ENCODE results near the gene C1QTNF1.
A peak's percentile ranks its signal among the peaks of the same experiment; 100 is the strongest.
"Not testable (repeated sequence)": the region's sequence is repeated elsewhere in the genome, so short reads cannot be mapped to it uniquely, and the experiment has no call there.

The C1QTNF1 gene

GRCh38 chr17:79062691-79063090 lies 38.7 kb downstream of the C1QTNF1 start:
- H3K9me3 ChIP-seq (ENCODE audit: control insufficient read depth, low read depth, low read length): no peaks in the 10 kb centered on the region
- H3K27ac ChIP-seq (ENCODE audit: low read length): no peak overlapping the region
- no peaks in the 10 kb centered on the region for H3K27me3 ChIP-seq (ENCODE audit: control insufficient read depth, insufficient read depth, low read length)
- H3K4me1 ChIP-seq (ENCODE audit: control insufficient read depth, low read depth, low read length): no peaks in the 10 kb centered on the region
- no peak overlapping the region for H3K9ac ChIP-seq (ENCODE audit: low read length)
- H3K36me3 ChIP-seq (ENCODE audit: control insufficient read depth, low read depth, low read length): no peaks in the 10 kb centered on the region
- H3K4me3 ChIP-seq (ENCODE audit: low read length): no peak overlapping the region

GRCh38 chr17:79064026-79064425 lies 40.1 kb downstream of the C1QTNF1 start:
- Histone ChIP-seq H3K27me3 (ENCODE audit: control insufficient read depth, insufficient read depth, low read length) (no peaks in the 10 kb centered on the region), H3K27ac (ENCODE audit: low read length) (no peak overlapping the region), H3K36me3 (ENCODE audit: control insufficient read depth, low read depth, low read length) (no peaks in the 10 kb centered on the region), H3K9ac (ENCODE audit: low read length) (no peak overlapping the region), H3K9me3 (ENCODE audit: control insufficient read depth, low read depth, low read length) (no peaks in the 10 kb centered on the region), H3K4me3 (ENCODE audit: low read length) (no peak overlapping the region), H3K4me1 (ENCODE audit: control insufficient read depth, low read depth, low read length) (no peaks in the 10 kb centered on the region)

- H3K27me3 ChIP-seq (ENCODE audit: control insufficient read depth, insufficient read depth, low read length): no peaks in the 10 kb centered on the region
- H3K9ac ChIP-seq (ENCODE audit: low read length): no peak overlapping the region
- H3K4me3 ChIP-seq (ENCODE audit: low read length): no peak overlapping the region
- no peaks in the 10 kb centered on the region for H3K4me1 ChIP-seq (ENCODE audit: control insufficient read depth, low read depth, low read length)
- no peaks in the 10 kb centered on the region for H3K9me3 ChIP-seq (ENCODE audit: control insufficient read depth, low read depth, low read length)
- no peak overlapping the region for H3K27ac ChIP-seq (ENCODE audit: low read length)
- no peaks in the 10 kb centered on the region for H3K36me3 ChIP-seq (ENCODE audit: control insufficient read depth, low read depth, low read length)
Measured at GRCh38 chr17:79065105-79065670, 41.2 kb downstream of the C1QTNF1 start.

GRCh38 chr17:79066963-79067362 lies 43.0 kb downstream of the C1QTNF1 start:
- Histone ChIP-seq H3K27me3 (ENCODE audit: control insufficient read depth, insufficient read depth, low read length) (no peaks in the 10 kb centered on the region), H3K27ac (ENCODE audit: low read length) (no peak overlapping the region), H3K36me3 (ENCODE audit: control insufficient read depth, low read depth, low read length) (no peaks in the 10 kb centered on the region), H3K4me1 (ENCODE audit: control insufficient read depth, low read depth, low read length) (no peaks in the 10 kb centered on the region), H3K9me3 (ENCODE audit: control insufficient read depth, low read depth, low read length) (no peaks in the 10 kb centered on the region), H3K4me3 (ENCODE audit: low read length) (no peak overlapping the region), H3K9ac (ENCODE audit: low read length) (no peak overlapping the region)

GRCh38 chr17:79070266-79070880 lies 46.4 kb downstream of the C1QTNF1 start:
- peaks cover 5% of the 10 kb centered on the region for H3K4me1 ChIP-seq (ENCODE audit: control insufficient read depth, low read depth, low read length)
- H3K9me3 ChIP-seq (ENCODE audit: control insufficient read depth, low read depth, low read length): no peaks in the 10 kb centered on the region
- no peak overlapping the region for H3K27ac ChIP-seq (ENCODE audit: low read length)
- no peaks in the 10 kb centered on the region for H3K27me3 ChIP-seq (ENCODE audit: control insufficient read depth, insufficient read depth, low read length)
- H3K36me3 ChIP-seq (ENCODE audit: control insufficient read depth, low read depth, low read length): no peaks in the 10 kb centered on the region
- no peak overlapping the region for H3K9ac ChIP-seq (ENCODE audit: low read length)
- no peak overlapping the region for H3K4me3 ChIP-seq (ENCODE audit: low read length)

GRCh38 chr17:79071161-79071740 lies 47.3 kb downstream of the C1QTNF1 start:
- no peaks in the 10 kb centered on the region for H3K36me3 ChIP-seq (ENCODE audit: control insufficient read depth, low read depth, low read length)
- no peaks in the 10 kb centered on the region for H3K27me3 ChIP-seq (ENCODE audit: control insufficient read depth, insufficient read depth, low read length)
- no peaks in the 10 kb centered on the region for H3K9me3 ChIP-seq (ENCODE audit: control insufficient read depth, low read depth, low read length)
- H3K9ac ChIP-seq (ENCODE audit: low read length): no peak overlapping the region
- H3K27ac ChIP-seq (ENCODE audit: low read length): no peak overlapping the region
- H3K4me1 ChIP-seq (ENCODE audit: control insufficient read depth, low read depth, low read length): peaks cover 8% of the 10 kb centered on the region
- no peak overlapping the region for H3K4me3 ChIP-seq (ENCODE audit: low read length)

GRCh38 chr17:79072544-79072943 lies 48.6 kb downstream of the C1QTNF1 start:
- Histone ChIP-seq H3K27me3 (ENCODE audit: control insufficient read depth, insufficient read depth, low read length) (no peaks in the 10 kb centered on the region), H3K4me1 (ENCODE audit: control insufficient read depth, low read depth, low read length) (peaks cover 8% of the 10 kb centered on the region), H3K9ac (ENCODE audit: low read length) (no peak overlapping the region), H3K27ac (ENCODE audit: low read length) (no peak overlapping the region), H3K9me3 (ENCODE audit: control insufficient read depth, low read depth, low read length) (no peaks in the 10 kb centered on the region), H3K36me3 (ENCODE audit: control insufficient read depth, low read depth, low read length) (no peaks in the 10 kb centered on the region), H3K4me3 (ENCODE audit: low read length) (no peak overlapping the region)

GRCh38 chr17:79073016-79073705 lies 49.2 kb downstream of the C1QTNF1 start:
- no peaks in the 10 kb centered on the region for H3K36me3 ChIP-seq (ENCODE audit: control insufficient read depth, low read depth, low read length)
- no peak overlapping the region for H3K27ac ChIP-seq (ENCODE audit: low read length)
- no peak overlapping the region for H3K9ac ChIP-seq (ENCODE audit: low read length)
- H3K4me1 ChIP-seq (ENCODE audit: control insufficient read depth, low read depth, low read length): peaks cover 8% of the 10 kb centered on the region
- no peaks in the 10 kb centered on the region for H3K9me3 ChIP-seq (ENCODE audit: control insufficient read depth, low read depth, low read length)
- no peaks in the 10 kb centered on the region for H3K27me3 ChIP-seq (ENCODE audit: control insufficient read depth, insufficient read depth, low read length)
- no peak overlapping the region for H3K4me3 ChIP-seq (ENCODE audit: low read length)

- Histone ChIP-seq H3K4me3 (ENCODE audit: low read length) (no peak overlapping the region), H3K4me1 (ENCODE audit: control insufficient read depth, low read depth, low read length) (peaks cover 8% of the 10 kb centered on the region), H3K27ac (ENCODE audit: low read length) (no peak overlapping the region), H3K36me3 (ENCODE audit: control insufficient read depth, low read depth, low read length) (no peaks in the 10 kb centered on the region), H3K27me3 (ENCODE audit: control insufficient read depth, insufficient read depth, low read length) (no peaks in the 10 kb centered on the region), H3K9me3 (ENCODE audit: control insufficient read depth, low read depth, low read length) (no peaks in the 10 kb centered on the region), H3K9ac (ENCODE audit: low read length) (no peak overlapping the region)
Measured at GRCh38 chr17:79073706-79074088, 49.7 kb downstream of the C1QTNF1 start.

GRCh38 chr17:79074121-79074648 lies 50.2 kb downstream of the C1QTNF1 start:
- H3K9me3 ChIP-seq (ENCODE audit: control insufficient read depth, low read depth, low read length); H3K4me1 ChIP-seq (ENCODE audit: control insufficient read depth, low read depth, low read length); H3K27ac ChIP-seq (ENCODE audit: low read length); H3K36me3 ChIP-seq (ENCODE audit: control insufficient read depth, low read depth, low read length); H3K9ac ChIP-seq (ENCODE audit: low read length); H3K4me3 ChIP-seq (ENCODE audit: low read length); H3K27me3 ChIP-seq (ENCODE audit: control insufficient read depth, insufficient read depth, low read length): not testable (repeated sequence)

GRCh38 chr17:79074649-79075445 lies 50.9 kb downstream of the C1QTNF1 start, which contains the start of gene ENGASE:
TSS of gene ENGASE (plus strand) at chr17:79074824. CDS start at chr17:79074945, 121 bp downstream.
- Histone ChIP-seq H3K27ac (ENCODE audit: low read length) (no peak within 1 kb of the TSS), H3K27me3 (ENCODE audit: control insufficient read depth, insufficient read depth, low read length) (no peaks in the 10 kb centered on the region)

More at GRCh38 chr17:79074649-79075445, 50.9 kb downstream of the C1QTNF1 start, which contains the start of gene ENGASE:
- Histone ChIP-seq H3K4me1 (ENCODE audit: control insufficient read depth, low read depth, low read length) (peaks cover 8% of the 10 kb centered on the region), H3K4me3 (ENCODE audit: low read length) (peak within 1 kb of the TSS; percentile 66), H3K36me3 (ENCODE audit: control insufficient read depth, low read depth, low read length) (peaks cover 4% of the 10 kb centered on the region), H3K9ac (ENCODE audit: low read length) (no peak within 1 kb of the TSS), H3K9me3 (ENCODE audit: control insufficient read depth, low read depth, low read length) (no peaks in the 10 kb centered on the region)
